Dendritic cell treated with granulocyte-macrophage colony-stimulating factor and Interleukin-4, amounts not matched to agents 40 ng/mL and 50 ng/mL, for 4 days (primary cell): ENCODE results near the gene CDIP1.

Source experiments
- H3K27ac Mint-ChIP-seq: one replicate; pipeline ENCODE4 v1.8.0; 2022; ENCODE audit warnings: mild to moderate bottlenecking, mixed read lengths
- H3K27me3 Mint-ChIP-seq: one replicate; pipeline ENCODE4 v1.8.0; 2022; ENCODE audit warnings: mild to moderate bottlenecking, mixed read lengths
- H3K36me3 Mint-ChIP-seq: one replicate; pipeline ENCODE4 v1.8.0; 2022; ENCODE audit warnings: low read depth, mixed read lengths
- H3K4me1 Mint-ChIP-seq: one replicate; pipeline ENCODE4 v1.8.0; 2022; ENCODE audit warnings: low read depth, mixed read lengths
- H3K4me3 Mint-ChIP-seq: one replicate; pipeline ENCODE4 v1.8.0; 2022; ENCODE audit warnings: mild to moderate bottlenecking, moderate library complexity, mixed read lengths
- H3K9me3 Mint-ChIP-seq: one replicate; pipeline ENCODE4 v1.8.0; 2022; ENCODE audit warnings: mixed read lengths
- intact Hi-C: fragments of 100-400 bp; cut with micrococcal nuclease; formaldehyde crosslinking; loops from one replicate; pipeline ENCODE4 v1.15.0; 2022

CDIP1 gene

GRCh38 chr16:4561596-4561995 is 23.0 kb upstream of the CDIP1 start:
- H3K9me3 Mint-ChIP-seq = no peaks in the 10 kb centered on the region
- H3K4me1 Mint-ChIP-seq = no peaks in the 10 kb centered on the region
- peaks cover 6% of the 10 kb centered on the region for H3K27me3 Mint-ChIP-seq
- no peak overlapping the region for H3K4me3 Mint-ChIP-seq
- H3K36me3 Mint-ChIP-seq = no peaks in the 10 kb centered on the region
- intact Hi-C loops = no loop called here
- H3K27ac Mint-ChIP-seq = no peak overlapping the region

- H3K4me3 Mint-ChIP-seq = no peak overlapping the region
- H3K9me3 Mint-ChIP-seq = no peaks in the 10 kb centered on the region
- peaks cover 8% of the 10 kb centered on the region for H3K27me3 Mint-ChIP-seq
- H3K4me1 Mint-ChIP-seq = no peaks in the 10 kb centered on the region
- H3K36me3 Mint-ChIP-seq = no peaks in the 10 kb centered on the region
- H3K27ac Mint-ChIP-seq = no peak overlapping the region
- intact Hi-C loops = no loop called here
These were observed 19.4 kb upstream of the CDIP1 start for GRCh38 chr16:4557973-4558372.

- Mint-ChIP-seq H3K4me3 (no peak overlapping the region), H3K27ac (no peak overlapping the region), H3K27me3 (peaks cover 13% of the 10 kb centered on the region), H3K4me1 (no peaks in the 10 kb centered on the region), H3K36me3 (no peaks in the 10 kb centered on the region), H3K9me3 (no peaks in the 10 kb centered on the region)
- intact Hi-C loops = no loop called here
These were observed 18.0 kb upstream of the CDIP1 start for GRCh38 chr16:4556580-4556979.

- H3K27ac Mint-ChIP-seq = no peak within 1 kb of the TSS
- H3K4me3 Mint-ChIP-seq = no peak within 1 kb of the TSS
- no peaks in the 10 kb centered on the region for H3K4me1 Mint-ChIP-seq
- H3K27me3 Mint-ChIP-seq = peaks cover 13% of the 10 kb centered on the region
- H3K9me3 Mint-ChIP-seq = no peaks in the 10 kb centered on the region
- intact Hi-C loops = no loop called here
- H3K36me3 Mint-ChIP-seq = no peaks in the 10 kb centered on the region
These were observed 17.5 kb upstream of the CDIP1 start, which contains the start of gene C16orf96 for GRCh38 chr16:4556112-4556511. Gene C16orf96, plus strand, starts transcription at chr16:4556340. Its CDS starts 150 bp downstream, at chr16:4556490.

GRCh38 chr16:4552541-4552940 is 14.0 kb upstream of the CDIP1 start:
- H3K9me3 Mint-ChIP-seq = no peaks in the 10 kb centered on the region
- H3K27ac Mint-ChIP-seq = no peak overlapping the region
- H3K4me1 Mint-ChIP-seq = no peaks in the 10 kb centered on the region
- no peak overlapping the region for H3K4me3 Mint-ChIP-seq
- no peaks in the 10 kb centered on the region for H3K36me3 Mint-ChIP-seq
- H3K27me3 Mint-ChIP-seq = peaks cover 10% of the 10 kb centered on the region
- intact Hi-C loops = no loop called here

GRCh38 chr16:4550591-4550990 is 12.0 kb upstream of the CDIP1 start:
- H3K4me3 Mint-ChIP-seq = no peak overlapping the region
- peaks cover 9% of the 10 kb centered on the region for H3K27me3 Mint-ChIP-seq
- intact Hi-C loops = no loop called here
- no peak overlapping the region for H3K27ac Mint-ChIP-seq
- no peaks in the 10 kb centered on the region for H3K9me3 Mint-ChIP-seq
- H3K36me3 Mint-ChIP-seq = no peaks in the 10 kb centered on the region
- H3K4me1 Mint-ChIP-seq = no peaks in the 10 kb centered on the region

GRCh38 chr16:4548124-4548523 is 9.6 kb upstream of the CDIP1 start:
- intact Hi-C loops = loop anchor here (1.0 kb wide), 1 partner anchor 42 kb away; no protein-coding TSS in a partner anchor
- H3K27me3 Mint-ChIP-seq = peaks cover 7% of the 10 kb centered on the region
- H3K9me3 Mint-ChIP-seq = no peaks in the 10 kb centered on the region
- no peak overlapping the region for H3K4me3 Mint-ChIP-seq
- no peak overlapping the region for H3K27ac Mint-ChIP-seq
- no peaks in the 10 kb centered on the region for H3K4me1 Mint-ChIP-seq
- H3K36me3 Mint-ChIP-seq = no peaks in the 10 kb centered on the region

- no peaks in the 10 kb centered on the region for H3K4me1 Mint-ChIP-seq
- intact Hi-C loops = no loop called here
These were observed 5.9 kb upstream of the CDIP1 start for GRCh38 chr16:4544473-4544872.

GRCh38 chr16:4539716-4540284 is 1.2 kb upstream of the CDIP1 start:
- no peak overlapping the region for H3K4me3 Mint-ChIP-seq
- intact Hi-C loops = loop anchor here (2.0 kb wide), 1 partner anchor 63 kb away; the partner anchor contains the start of gene HMOX2
- peaks cover 11% of the 10 kb centered on the region for H3K9me3 Mint-ChIP-seq
- H3K27ac Mint-ChIP-seq = peak overlapping the region; percentile 9
- H3K36me3 Mint-ChIP-seq = peaks cover 18% of the 10 kb centered on the region
- H3K27me3 Mint-ChIP-seq = peaks cover 11% of the 10 kb centered on the region
- H3K4me1 Mint-ChIP-seq = peaks cover 27% of the 10 kb centered on the region

More at GRCh38 chr16:4544473-4544872, 5.9 kb upstream of the CDIP1 start:
- peaks cover 10% of the 10 kb centered on the region for H3K9me3 Mint-ChIP-seq
- H3K36me3 Mint-ChIP-seq = peaks cover 9% of the 10 kb centered on the region
- no peak overlapping the region for H3K27ac Mint-ChIP-seq
- no peak overlapping the region for H3K4me3 Mint-ChIP-seq
- peaks cover 4% of the 10 kb centered on the region for H3K27me3 Mint-ChIP-seq

GRCh38 chr16:4537376-4538343 is 913 bp downstream of the CDIP1 start:
- H3K4me3 Mint-ChIP-seq = peak overlapping the region; percentile 72
- peaks cover 11% of the 10 kb centered on the region for H3K9me3 Mint-ChIP-seq
- intact Hi-C loops = loop anchor here (2.0 kb wide), 1 partner anchor 61 kb away; the partner anchor contains the start of gene HMOX2
- peak overlapping the region; percentile 84 for H3K27ac Mint-ChIP-seq
- H3K36me3 Mint-ChIP-seq = peaks cover 36% of the 10 kb centered on the region
- H3K4me1 Mint-ChIP-seq = peaks cover 38% of the 10 kb centered on the region
- H3K27me3 Mint-ChIP-seq = peaks cover 11% of the 10 kb centered on the region

GRCh38 chr16:4536391-4537106 is 2.0 kb downstream of the CDIP1 start:
- peaks cover 11% of the 10 kb centered on the region for H3K9me3 Mint-ChIP-seq
- peaks cover 38% of the 10 kb centered on the region for H3K4me1 Mint-ChIP-seq
- peaks cover 47% of the 10 kb centered on the region for H3K36me3 Mint-ChIP-seq
- no peak overlapping the region for H3K4me3 Mint-ChIP-seq
- H3K27me3 Mint-ChIP-seq = peaks cover 11% of the 10 kb centered on the region
- intact Hi-C loops = no loop called here
- H3K27ac Mint-ChIP-seq = no peak overlapping the region

- H3K4me1 Mint-ChIP-seq = peaks cover 38% of the 10 kb centered on the region
These were observed 2.9 kb downstream of the CDIP1 start for GRCh38 chr16:4535627-4536108.

GRCh38 chr16:4534151-4534790 is 4.3 kb downstream of the CDIP1 start:
- H3K4me1 Mint-ChIP-seq = peaks cover 43% of the 10 kb centered on the region
- H3K27ac Mint-ChIP-seq = peak overlapping the region; percentile 22
- H3K36me3 Mint-ChIP-seq = peaks cover 38% of the 10 kb centered on the region
- no peaks in the 10 kb centered on the region for H3K9me3 Mint-ChIP-seq
- H3K27me3 Mint-ChIP-seq = peaks cover 10% of the 10 kb centered on the region
- H3K4me3 Mint-ChIP-seq = no peak overlapping the region
- intact Hi-C loops = no loop called here

More at GRCh38 chr16:4535627-4536108, 2.9 kb downstream of the CDIP1 start:
- peaks cover 47% of the 10 kb centered on the region for H3K36me3 Mint-ChIP-seq
- H3K27me3 Mint-ChIP-seq = peaks cover 11% of the 10 kb centered on the region
- H3K9me3 Mint-ChIP-seq = peaks cover 11% of the 10 kb centered on the region
- H3K4me3 Mint-ChIP-seq = no peak overlapping the region
- intact Hi-C loops = no loop called here
- H3K27ac Mint-ChIP-seq = peak overlapping the region; percentile 48
